Measurements from ENCODE around the gene RPS23.

RPS23 gene

GRCh38 chr5:82319192-82319591 is 41.0 kb upstream of the RPS23 start:
- H3K4me3 ChIP-seq (ENCODE audit: low read depth, low read length): no peak overlapping the region
- DNase-seq (ENCODE audit: low read depth): no peak
- in situ Hi-C loops (cut with HindIII; ENCODE audit: low sequenced_read_pairs): no loop called here
- no peak for TF ChIP-seq CTCF (IDR thresholded peaks at IDR 0.05; ENCODE audit: low read depth, low read length, missing control alignments)

- no peak for TF ChIP-seq CTCF (IDR thresholded peaks at IDR 0.05; ENCODE audit: low read depth, low read length, missing control alignments)
- in situ Hi-C loops (cut with HindIII; ENCODE audit: low sequenced_read_pairs): no loop called here
- no peak overlapping the region for H3K4me3 ChIP-seq (ENCODE audit: low read depth, low read length)
- DNase-seq (ENCODE audit: low read depth): peak; percentile 64
Measured at GRCh38 chr5:82314964-82315758, 37.0 kb upstream of the RPS23 start.

- no peak overlapping the region for H3K4me3 ChIP-seq (ENCODE audit: low read depth, low read length)
- no peak for DNase-seq (ENCODE audit: low read depth)
- in situ Hi-C loops (cut with HindIII; ENCODE audit: low sequenced_read_pairs): no loop called here
- no peak for TF ChIP-seq CTCF (IDR thresholded peaks at IDR 0.05; ENCODE audit: low read depth, low read length, missing control alignments)
Measured at GRCh38 chr5:82313016-82313415, 34.9 kb upstream of the RPS23 start.

- in situ Hi-C loops (cut with HindIII; ENCODE audit: low sequenced_read_pairs): no loop called here
- no peak overlapping the region for H3K4me3 ChIP-seq (ENCODE audit: low read depth, low read length)
- TF ChIP-seq CTCF (IDR thresholded peaks at IDR 0.05; ENCODE audit: low read depth, low read length, missing control alignments): peak; percentile 97
- DNase-seq (ENCODE audit: low read depth): peak; percentile 76
Measured at GRCh38 chr5:82312373-82312856, 34.3 kb upstream of the RPS23 start.

- no peak for TF ChIP-seq CTCF (IDR thresholded peaks at IDR 0.05; ENCODE audit: low read depth, low read length, missing control alignments)
- no peak overlapping the region for H3K4me3 ChIP-seq (ENCODE audit: low read depth, low read length)
- in situ Hi-C loops (cut with HindIII; ENCODE audit: low sequenced_read_pairs): no loop called here
- DNase-seq (ENCODE audit: low read depth): no peak
Measured at GRCh38 chr5:82309091-82309531, 31.0 kb upstream of the RPS23 start.

GRCh38 chr5:82308416-82308815 is 30.3 kb upstream of the RPS23 start:
- TF ChIP-seq CTCF (IDR thresholded peaks at IDR 0.05; ENCODE audit: low read depth, low read length, missing control alignments): no peak

More at GRCh38 chr5:82308416-82308815, 30.3 kb upstream of the RPS23 start:
- H3K4me3 ChIP-seq (ENCODE audit: low read depth, low read length): no peak overlapping the region
- in situ Hi-C loops (cut with HindIII; ENCODE audit: low sequenced_read_pairs): no loop called here
- no peak for DNase-seq (ENCODE audit: low read depth)
